ENCODE measurements around the gene CMBL. TPM values are rescaled to one million over a fixed set of nuclear protein-coding genes. Genes with fewer than 3 reads are reported as not detected.
A peak's percentile ranks its signal among the peaks of the same experiment; 100 is the strongest.

Gene CMBL
- polyA plus RNA-seq, 3 donors, result 0.39 to 5.4 TPM; not detected in 1

DNA sequence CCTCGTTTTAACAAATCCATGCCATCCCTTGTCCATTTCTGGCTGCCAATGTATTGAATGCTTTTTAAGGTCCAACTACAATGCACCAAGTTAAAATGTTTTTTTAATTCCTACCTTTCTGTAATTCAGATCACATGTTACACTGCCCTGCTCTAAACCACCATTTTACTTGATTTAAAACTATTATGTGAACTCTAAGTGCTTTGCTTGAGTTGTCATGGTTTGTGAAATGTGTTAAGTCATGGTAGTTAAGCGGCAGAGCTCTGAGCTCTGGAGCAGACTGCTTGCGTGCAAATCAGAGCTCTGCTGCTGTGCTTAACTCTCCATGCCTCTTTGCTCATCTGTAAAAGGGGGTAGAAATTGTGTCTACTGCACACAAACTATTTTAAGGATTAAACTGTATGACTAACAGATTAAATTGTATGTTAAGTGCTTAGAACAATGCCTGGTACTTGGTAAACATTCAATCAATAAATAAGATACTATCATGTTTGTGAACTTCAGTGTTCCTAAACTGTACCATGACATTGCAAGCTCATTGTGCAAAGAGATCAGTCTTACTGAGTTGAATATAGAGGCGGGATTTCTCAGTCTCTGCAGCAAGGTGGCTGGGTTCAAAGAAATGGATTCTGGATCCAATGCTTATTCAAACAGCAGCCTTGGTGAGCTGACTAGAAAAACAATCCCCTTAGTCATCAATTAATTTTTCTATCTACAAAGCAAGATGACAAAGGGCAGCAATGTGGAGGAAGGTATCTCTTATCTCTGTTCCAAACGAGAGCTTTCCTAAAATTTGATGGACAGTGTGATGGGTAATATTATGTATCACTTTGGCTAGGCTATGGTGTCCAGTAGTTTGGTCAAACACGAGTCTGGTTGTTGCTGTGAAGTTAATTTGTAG is 16.1 kb upstream of the CMBL start:
- no peak overlapping the region for H3K4me3 ChIP-seq (replicated peaks in 1 of 3; ENCODE audit: low read depth in 2 of 3, low read length in 3 of 3)
- Mint-ChIP-seq H3K27ac (peak overlapping the region in 1 of 7 donors; percentile 35), H3K27me3 (ENCODE audit: low read depth in 3 of 3) (peaks cover 0 to 4% (median 1%) of the 10 kb centered on the region in 3 donors), H3K36me3 (no peaks in the 10 kb centered on the region), H3K4me3 (no peak overlapping the region), H3K9me3 (no peaks in the 10 kb centered on the region), H3K4me1 (peaks cover 14% of the 10 kb centered on the region)
- no peak for DNase-seq
- no peaks in the 10 kb centered on the region for H3K9me3 ChIP-seq (replicated peaks in 1 of 2; ENCODE audit: control insufficient read depth in 1 of 2, insufficient read depth in 1 of 2, low read length in 2 of 2)
- H3K36me3 ChIP-seq (replicated peaks in 1 of 2; ENCODE audit: control insufficient read depth in 1 of 2, insufficient read depth in 2 of 2, low read length in 2 of 2), result no peaks in the 10 kb centered on the region
- TF ChIP-seq, protein P1, sequence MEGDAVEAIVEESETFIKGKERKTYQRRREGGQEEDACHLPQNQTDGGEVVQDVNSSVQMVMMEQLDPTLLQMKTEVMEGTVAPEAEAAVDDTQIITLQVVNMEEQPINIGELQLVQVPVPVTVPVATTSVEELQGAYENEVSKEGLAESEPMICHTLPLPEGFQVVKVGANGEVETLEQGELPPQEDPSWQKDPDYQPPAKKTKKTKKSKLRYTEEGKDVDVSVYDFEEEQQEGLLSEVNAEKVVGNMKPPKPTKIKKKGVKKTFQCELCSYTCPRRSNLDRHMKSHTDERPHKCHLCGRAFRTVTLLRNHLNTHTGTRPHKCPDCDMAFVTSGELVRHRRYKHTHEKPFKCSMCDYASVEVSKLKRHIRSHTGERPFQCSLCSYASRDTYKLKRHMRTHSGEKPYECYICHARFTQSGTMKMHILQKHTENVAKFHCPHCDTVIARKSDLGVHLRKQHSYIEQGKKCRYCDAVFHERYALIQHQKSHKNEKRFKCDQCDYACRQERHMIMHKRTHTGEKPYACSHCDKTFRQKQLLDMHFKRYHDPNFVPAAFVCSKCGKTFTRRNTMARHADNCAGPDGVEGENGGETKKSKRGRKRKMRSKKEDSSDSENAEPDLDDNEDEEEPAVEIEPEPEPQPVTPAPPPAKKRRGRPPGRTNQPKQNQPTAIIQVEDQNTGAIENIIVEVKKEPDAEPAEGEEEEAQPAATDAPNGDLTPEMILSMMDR (IDR thresholded peaks at IDR 0.05), result no peak
- no peaks in the 10 kb centered on the region for H4K20me1 ChIP-seq (ENCODE audit: insufficient read depth, low read length)
- no peak overlapping the region for H3K9ac ChIP-seq (ENCODE audit: insufficient read depth, low read length, poor library complexity, severe bottlenecking)
- intact Hi-C loops (cut with micrococcal nuclease), result no loop called here
- H2AFZ ChIP-seq (ENCODE audit: insufficient read depth, low read depth, low read length, poor library complexity, severe bottlenecking), result no peak overlapping the region
- WGBS (ENCODE audit: insufficient coverage), result 86% methylated on average over 2 of the region's 6 CpGs
- peaks cover 0 to 10% of the 10 kb centered on the region in 2 donors for H3K4me1 ChIP-seq (ENCODE audit: control insufficient read depth in 1 of 2, insufficient read depth in 2 of 2, low read length in 2 of 2)
- H3K4me2 ChIP-seq (replicated peaks; ENCODE audit: extremely low read depth, low read length, poor library complexity, severe bottlenecking), result no peak overlapping the region
- H3K27me3 ChIP-seq (ENCODE audit: control insufficient read depth in 2 of 2, insufficient read depth in 2 of 2, low read length in 2 of 2), result no peaks in the 10 kb centered on the region
- no peaks in the 10 kb centered on the region for H3K79me2 ChIP-seq (ENCODE audit: insufficient read depth, low read length)
- H3K27ac ChIP-seq (ENCODE audit: low read depth in 1 of 2, low read length in 2 of 2), result no peak overlapping the region

DNA sequence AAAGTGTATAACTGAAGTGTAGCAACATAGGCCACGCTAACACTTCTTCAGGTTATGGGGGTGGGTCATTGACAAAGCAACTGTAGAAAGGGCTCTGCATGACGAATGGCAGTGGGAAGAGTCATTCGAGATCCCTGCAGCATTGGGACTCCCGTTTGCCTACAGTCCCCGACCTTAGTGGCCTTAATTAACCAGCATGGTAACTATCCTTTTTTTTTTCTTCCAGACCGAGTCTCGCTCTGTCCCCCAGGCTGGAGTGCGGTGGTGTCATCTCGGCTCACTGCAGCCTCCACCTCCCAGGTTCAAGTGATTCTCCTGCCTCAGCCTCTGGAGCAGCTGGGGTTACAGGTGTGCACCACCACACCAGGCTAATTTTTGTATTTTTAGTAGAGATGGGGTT is 14.2 kb upstream of the CMBL start:
- TF ChIP-seq, protein P1 (IDR thresholded peaks at IDR 0.05), result no peak
- DNase-seq, result no peak
- intact Hi-C loops (cut with micrococcal nuclease), result no loop called here
- Mint-ChIP-seq H3K9me3 (peaks cover 0 to 2% (median 0%) of the 10 kb centered on the region in 7 donors), H3K27me3 (ENCODE audit: low read depth in 3 of 3) (peaks cover 0 to 2% (median 1%) of the 10 kb centered on the region in 3 donors), H3K36me3 (no peaks in the 10 kb centered on the region), H3K4me3 (no peak overlapping the region), H3K4me1 (peaks cover 14% of the 10 kb centered on the region), H3K27ac (no peak overlapping the region)
- Histone ChIP-seq H3K27me3 (ENCODE audit: control insufficient read depth in 2 of 2, insufficient read depth in 2 of 2, low read length in 2 of 2) (no peaks in the 10 kb centered on the region), H3K79me2 (ENCODE audit: insufficient read depth, low read length) (no peaks in the 10 kb centered on the region), H3K27ac (ENCODE audit: low read depth in 1 of 2, low read length in 2 of 2) (no peak overlapping the region), H3K4me3 (replicated peaks in 1 of 3; ENCODE audit: low read depth in 2 of 3, low read length in 3 of 3) (no peak overlapping the region), H4K20me1 (ENCODE audit: insufficient read depth, low read length) (no peaks in the 10 kb centered on the region), H3K4me1 (ENCODE audit: control insufficient read depth in 1 of 2, insufficient read depth in 2 of 2, low read length in 2 of 2) (peaks cover 0 to 10% of the 10 kb centered on the region in 2 donors), H3K36me3 (replicated peaks in 1 of 2; ENCODE audit: control insufficient read depth in 1 of 2, insufficient read depth in 2 of 2, low read length in 2 of 2) (no peaks in the 10 kb centered on the region), H3K9me3 (replicated peaks in 1 of 2; ENCODE audit: control insufficient read depth in 1 of 2, insufficient read depth in 1 of 2, low read length in 2 of 2) (no peaks in the 10 kb centered on the region), H3K4me2 (replicated peaks; ENCODE audit: extremely low read depth, low read length, poor library complexity, severe bottlenecking) (no peak overlapping the region), H2AFZ (ENCODE audit: insufficient read depth, low read depth, low read length, poor library complexity, severe bottlenecking) (no peak overlapping the region), H3K9ac (ENCODE audit: insufficient read depth, low read length, poor library complexity, severe bottlenecking) (no peak overlapping the region)
- 98% methylated on average over 6 of the region's 9 CpGs for WGBS (ENCODE audit: insufficient coverage)
